22Rv1 (cell line): ENCODE data around the gene BCKDHB.

ENCODE experiments used
- H3K27ac ChIP-seq: fragments of 450-650 bp; 2 replicates; pipeline ENCODE4 v1.5.1; 2017
- CTCF ChIP-seq: fragments of 450-650 bp; IDR thresholded peaks from 2 replicates; pipeline ENCODE4 v1.5.1; 2017; ENCODE audit warnings: mild to moderate bottlenecking
- ZFX ChIP-seq: fragments of 450-650 bp; IDR thresholded peaks from 2 replicates; pipeline ENCODE4 v1.6.1; 2017; ENCODE audit warnings: antibody characterized with exemption, borderline replicate concordance

Gene BCKDHB

GRCh38 chr6:80226151-80226550 lies 119.7 kb downstream of the BCKDHB start:
- TF ChIP-seq CTCF (no peak), ZFX (no peak)
- H3K27ac ChIP-seq = no peak overlapping the region

GRCh38 chr6:80226699-80227098 lies 120.2 kb downstream of the BCKDHB start:
- no peak overlapping the region for H3K27ac ChIP-seq
- TF ChIP-seq CTCF (no peak), ZFX (no peak)

GRCh38 chr6:80227545-80228105 lies 121.2 kb downstream of the BCKDHB start:
- H3K27ac ChIP-seq = peak overlapping the region; percentile 52
- no peak for TF ChIP-seq CTCF
- no peak for TF ChIP-seq ZFX

GRCh38 chr6:80233262-80233661 lies 126.8 kb downstream of the BCKDHB start:
- H3K27ac ChIP-seq = no peak overlapping the region
- TF ChIP-seq ZFX (no peak), CTCF (no peak)

- no peak overlapping the region for H3K27ac ChIP-seq
- TF ChIP-seq CTCF = no peak
- TF ChIP-seq ZFX = no peak
Measured at GRCh38 chr6:80233958-80234357, 127.5 kb downstream of the BCKDHB start.

- TF ChIP-seq CTCF (no peak), ZFX (no peak)
- no peak overlapping the region for H3K27ac ChIP-seq
Measured at GRCh38 chr6:80234401-80234800, 127.9 kb downstream of the BCKDHB start.

GRCh38 chr6:80234908-80235307 lies 128.4 kb downstream of the BCKDHB start:
- no peak overlapping the region for H3K27ac ChIP-seq
- no peak for TF ChIP-seq CTCF
- TF ChIP-seq ZFX = no peak
